Superior temporal gyrus (tissue), 1 donor: ENCODE measurements around the gene CCDC12.
A peak's percentile ranks its signal among the peaks of the same experiment; 100 is the strongest.
"Not testable (repeated sequence)": the region's sequence is repeated elsewhere in the genome, so short reads cannot be mapped to it uniquely, and the experiment has no call there.

Source experiments
- DNase-seq: peaks from one replicate; pipeline ENCODE4 v3.0.0-alpha.2; 2016; ENCODE audit errors: extremely low spot score

Gene CCDC12

DNA sequence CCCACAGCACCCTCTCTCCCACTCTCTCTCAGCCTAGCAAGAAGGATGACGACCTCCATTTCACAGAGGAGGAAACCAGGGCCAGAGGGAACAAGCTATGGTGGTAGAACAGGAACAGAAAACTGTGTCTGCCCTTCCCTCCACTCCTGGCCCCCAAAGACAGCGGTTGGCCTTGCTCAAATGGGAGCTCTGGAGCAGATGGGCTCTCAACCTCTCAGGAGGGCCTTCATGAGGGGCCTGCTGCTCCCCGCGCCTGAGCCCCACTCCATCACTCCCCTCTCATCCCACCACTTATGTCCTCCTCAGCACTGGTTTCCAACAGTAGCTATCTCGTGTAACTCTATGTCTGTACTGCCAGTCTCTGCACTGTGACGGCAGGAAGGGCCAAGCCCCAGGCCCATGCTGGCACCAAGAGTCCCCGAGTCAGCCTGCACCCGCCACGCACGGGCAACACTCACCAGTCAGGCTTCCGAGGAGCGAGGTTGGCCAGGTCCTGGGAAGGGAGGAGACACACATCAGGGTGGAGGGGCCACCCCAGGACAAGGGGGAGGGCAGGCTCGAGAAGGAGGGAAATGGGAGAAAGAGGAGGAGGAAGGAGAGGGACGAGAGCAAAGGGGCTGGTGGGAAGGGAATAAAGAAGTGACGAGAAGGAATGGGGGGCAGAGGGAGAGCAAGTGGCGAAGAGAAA, 53.5 kb downstream of the CCDC12 start:
- no peak for DNase-seq

DNA sequence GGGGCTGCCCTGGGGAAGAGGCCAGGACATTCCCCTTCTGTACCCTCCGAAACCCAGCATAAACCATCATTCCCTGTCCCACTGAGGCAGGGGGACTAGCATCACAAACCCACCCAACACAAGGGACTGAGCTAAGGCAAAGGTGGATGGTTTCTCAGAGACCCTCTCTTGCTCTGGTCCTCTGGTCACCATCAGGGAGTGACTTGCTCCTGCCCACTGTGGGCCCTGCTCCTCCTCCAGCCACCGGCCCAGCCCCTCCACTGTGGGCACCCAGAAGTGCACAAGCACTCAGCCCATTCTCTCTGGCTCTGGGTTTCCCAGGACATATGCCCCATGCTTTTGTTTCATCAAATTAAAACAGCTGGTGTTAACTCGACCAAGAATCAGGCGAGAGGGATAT, 54.1 kb downstream of the CCDC12 start:
- DNase-seq = no peak

GRCh38 chr3:46921871-46922271, 54.7 kb downstream of the CCDC12 start:
- no peak for DNase-seq

GRCh38 chr3:46921041-46921440, 55.5 kb downstream of the CCDC12 start:
- DNase-seq = no peak

GRCh38 chr3:46918634-46919033, 57.9 kb downstream of the CCDC12 start:
- no peak for DNase-seq

GRCh38 chr3:46918202-46918601, 58.3 kb downstream of the CCDC12 start:
- DNase-seq = no peak

GRCh38 chr3:46917257-46917656, 59.3 kb downstream of the CCDC12 start:
- DNase-seq = no peak

- no peak for DNase-seq
These were observed 59.7 kb downstream of the CCDC12 start for GRCh38 chr3:46916799-46917198.

- DNase-seq = no peak
These were observed 60.3 kb downstream of the CCDC12 start for GRCh38 chr3:46916278-46916677.

GRCh38 chr3:46915297-46915822, 61.2 kb downstream of the CCDC12 start:
- DNase-seq = no peak

DNA sequence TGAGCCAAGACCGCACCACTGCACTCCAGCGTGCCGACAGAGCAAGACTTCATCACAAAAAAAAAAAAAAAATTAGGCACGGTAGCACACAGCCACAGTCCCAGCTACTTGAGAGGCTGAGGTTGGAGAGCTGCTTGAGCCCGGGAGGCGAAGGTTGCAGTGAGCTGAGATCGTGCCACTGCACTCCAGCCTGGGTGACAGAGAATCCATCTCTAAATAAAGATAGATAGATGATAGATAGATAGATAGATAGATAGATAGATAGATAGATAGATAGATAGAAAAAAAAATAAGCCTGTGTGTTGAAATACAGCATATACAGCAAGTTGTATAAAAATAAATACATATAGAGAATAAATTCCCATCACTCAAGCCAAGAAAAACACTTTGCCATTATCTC, 61.7 kb downstream of the CCDC12 start:
- DNase-seq = no peak

GRCh38 chr3:46913644-46914043, 62.9 kb downstream of the CCDC12 start:
- DNase-seq = no peak

DNA sequence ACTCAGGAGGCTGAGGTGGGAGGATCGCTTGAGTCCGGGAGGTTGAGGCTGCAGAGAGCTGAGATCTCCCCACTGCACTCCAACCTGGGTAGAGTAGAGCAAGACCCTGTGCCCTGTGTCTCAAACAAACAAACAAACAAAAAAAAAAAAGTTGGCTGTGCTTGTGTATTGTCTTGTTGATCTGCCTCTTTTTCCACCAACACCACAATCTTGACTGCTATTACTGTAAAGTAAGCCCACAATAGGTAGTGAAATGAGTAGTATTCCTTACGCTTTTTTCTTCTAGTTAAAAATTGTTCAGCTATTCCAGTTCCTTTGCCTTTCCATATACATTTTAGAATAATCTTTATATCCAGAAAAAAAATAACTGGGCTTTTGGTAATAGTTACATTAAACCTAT, 63.6 kb downstream of the CCDC12 start:
- DNase-seq = no peak

DNA sequence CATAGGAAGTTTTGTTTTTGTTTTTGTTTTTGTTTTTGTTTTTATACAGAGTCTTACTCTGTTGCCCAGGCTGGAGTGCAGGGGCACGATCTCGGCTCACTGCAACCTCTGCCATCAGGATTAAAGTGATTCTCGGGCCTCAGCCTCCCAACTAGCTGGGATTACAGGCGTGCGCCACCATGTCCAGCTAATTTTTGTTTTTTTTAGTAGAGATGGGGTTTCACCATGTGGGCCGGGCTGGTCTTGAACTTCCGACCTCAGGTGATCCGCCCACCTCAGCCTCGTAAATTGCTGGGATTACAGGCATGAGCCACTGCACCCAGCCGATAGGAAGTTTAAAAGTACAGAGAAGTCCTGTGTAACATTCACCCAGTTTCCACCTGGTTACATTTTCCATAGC, 65.6 kb downstream of the CCDC12 start:
- not testable (repeated sequence) for DNase-seq

GRCh38 chr3:46910166-46910760, 66.3 kb downstream of the CCDC12 start:
- no peak for DNase-seq

GRCh38 chr3:46909535-46910161, 66.9 kb downstream of the CCDC12 start:
- peak; percentile 92 for DNase-seq

DNA sequence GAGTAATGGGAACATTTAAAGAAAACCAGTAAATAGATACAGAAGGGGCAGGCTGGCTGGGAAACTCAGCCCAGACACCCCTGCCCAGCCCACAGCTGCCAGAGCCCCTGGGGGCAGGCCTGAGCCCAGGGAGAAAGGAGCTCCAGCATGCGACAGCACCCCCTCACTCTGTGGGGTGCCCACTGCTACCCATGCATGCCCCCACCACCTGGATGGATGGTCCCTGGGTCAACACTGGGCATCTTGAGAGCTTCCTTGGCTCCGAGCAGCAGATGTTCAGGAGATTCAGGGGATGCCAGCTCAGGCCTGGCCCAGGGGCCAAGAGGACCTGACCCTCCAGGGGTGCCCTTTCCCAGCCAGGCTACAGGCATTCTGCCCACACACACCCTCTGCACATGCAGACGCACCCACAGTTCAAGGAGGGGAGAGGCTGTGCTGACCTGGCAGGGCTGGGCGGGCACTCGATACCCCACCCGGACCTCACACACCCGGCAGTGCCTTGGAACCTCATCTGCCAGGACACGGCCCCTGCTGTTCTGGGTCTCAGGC, 67.5 kb downstream of the CCDC12 start:
- no peak for DNase-seq

GRCh38 chr3:46908294-46908985, 68.1 kb downstream of the CCDC12 start:
- no peak for DNase-seq

DNA sequence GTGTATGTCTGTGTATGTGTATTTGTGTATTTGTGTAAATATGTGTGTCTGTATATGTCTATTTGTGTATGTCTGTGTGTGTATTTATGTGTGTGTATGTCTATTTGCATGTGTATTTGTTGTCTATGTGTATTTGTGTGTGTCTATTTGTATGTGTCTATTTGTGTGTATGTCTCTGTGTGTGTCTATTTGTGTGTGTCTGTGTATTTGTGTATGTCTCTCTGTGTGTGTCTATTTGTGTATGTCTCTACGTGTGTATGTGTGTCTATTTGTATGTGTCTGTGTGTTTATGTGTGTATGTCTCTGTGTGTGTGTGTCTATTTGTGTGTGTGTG, 68.6 kb downstream of the CCDC12 start:
- DNase-seq = no peak

DNA sequence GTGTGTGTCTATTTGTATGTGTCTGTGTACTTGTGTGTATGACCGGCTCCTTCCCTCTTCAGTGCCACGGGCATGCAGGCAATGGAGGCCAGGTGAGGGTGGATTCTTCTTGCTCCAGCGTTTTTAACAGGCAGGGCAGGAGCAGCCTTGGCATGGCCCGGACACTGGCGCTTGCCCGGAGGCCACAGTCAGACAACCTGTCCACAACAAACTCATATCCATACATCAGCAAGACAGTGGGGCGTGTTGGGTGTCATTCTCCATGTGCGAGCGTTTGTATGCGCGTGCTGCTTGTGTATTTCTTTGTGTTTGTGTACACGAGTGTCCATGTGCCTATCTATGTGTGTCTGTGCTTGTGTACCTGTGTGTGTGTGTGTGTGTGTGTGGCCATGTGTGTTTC, 69.3 kb downstream of the CCDC12 start:
- no peak for DNase-seq

DNA sequence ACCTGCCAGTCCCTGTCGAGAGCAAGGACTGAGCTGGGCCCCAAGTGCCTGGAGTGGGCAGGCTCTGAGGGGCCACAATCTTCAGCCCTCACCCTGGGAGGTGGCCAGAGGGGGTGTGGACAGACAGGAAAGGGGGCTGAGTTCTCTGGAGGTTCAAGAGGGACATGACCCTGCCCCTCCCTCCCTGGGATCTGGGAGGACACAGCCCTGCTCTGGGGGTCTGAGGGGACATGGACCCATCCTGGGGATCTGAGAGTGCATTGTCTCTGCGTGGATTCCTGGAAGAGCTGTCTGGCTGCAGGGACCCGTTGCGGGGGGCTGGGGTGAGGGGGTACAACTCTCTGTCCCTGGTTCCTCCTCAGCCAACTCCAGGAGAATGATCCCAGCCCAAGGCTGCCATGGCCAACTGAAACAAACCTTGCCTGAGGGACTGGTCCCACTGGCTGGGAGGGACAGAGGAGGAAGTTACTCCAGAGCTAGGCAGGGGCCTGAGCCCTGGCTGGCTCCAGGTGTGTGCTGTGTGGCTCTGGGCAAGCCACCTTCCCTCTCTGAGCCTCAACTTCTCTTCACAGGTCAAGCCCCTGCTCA, 70.0 kb downstream of the CCDC12 start:
- no peak for DNase-seq
